G401 (cell line): Measurements from ENCODE around the gene GLRX2. TPM values are rescaled to one million over a fixed set of nuclear protein-coding genes. Genes with fewer than 3 reads are reported as not detected.

ENCODE experiments used
- DNase-seq: peaks from one replicate; pipeline ENCODE4 v3.0.0-alpha.2; 2015; ENCODE audit warnings: low spot score
- in situ Hi-C: cut with HindIII; loops from 2 replicates; pipeline ENCODE4 v1.10.0; 2016; ENCODE audit warnings: low sequenced_read_pairs, mixed read lengths
- total RNA-seq: library from RNA; depleted of rRNA; stranded (reverse); fragments of >200 nt; shearing (Covaris generic); gene quantifications from 2 replicates; pipeline ENCODE4 v1.2.3, GENCODE V29; 2014

Gene GLRX2
- total RNA-seq, 1 experiment from 2014 or later: 19.5 TPM

DNA sequence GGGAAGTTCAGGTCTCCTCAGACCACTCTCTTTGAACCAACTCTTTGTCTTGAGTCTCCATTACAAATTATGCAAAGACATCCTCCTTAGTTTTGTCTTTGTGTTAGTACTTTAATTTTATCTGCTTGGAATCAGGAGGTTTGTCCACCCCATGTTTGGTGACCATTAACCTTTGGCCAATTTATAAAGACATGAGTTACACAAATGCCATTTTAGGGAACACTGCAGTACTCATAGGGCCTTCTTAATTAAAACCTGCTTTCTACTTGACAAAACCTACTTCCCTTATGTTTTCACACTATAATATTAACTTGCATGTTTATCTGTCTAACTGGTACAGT, 8.7 kb upstream of the GLRX2 start:
- in situ Hi-C loops: no loop called here

DNA sequence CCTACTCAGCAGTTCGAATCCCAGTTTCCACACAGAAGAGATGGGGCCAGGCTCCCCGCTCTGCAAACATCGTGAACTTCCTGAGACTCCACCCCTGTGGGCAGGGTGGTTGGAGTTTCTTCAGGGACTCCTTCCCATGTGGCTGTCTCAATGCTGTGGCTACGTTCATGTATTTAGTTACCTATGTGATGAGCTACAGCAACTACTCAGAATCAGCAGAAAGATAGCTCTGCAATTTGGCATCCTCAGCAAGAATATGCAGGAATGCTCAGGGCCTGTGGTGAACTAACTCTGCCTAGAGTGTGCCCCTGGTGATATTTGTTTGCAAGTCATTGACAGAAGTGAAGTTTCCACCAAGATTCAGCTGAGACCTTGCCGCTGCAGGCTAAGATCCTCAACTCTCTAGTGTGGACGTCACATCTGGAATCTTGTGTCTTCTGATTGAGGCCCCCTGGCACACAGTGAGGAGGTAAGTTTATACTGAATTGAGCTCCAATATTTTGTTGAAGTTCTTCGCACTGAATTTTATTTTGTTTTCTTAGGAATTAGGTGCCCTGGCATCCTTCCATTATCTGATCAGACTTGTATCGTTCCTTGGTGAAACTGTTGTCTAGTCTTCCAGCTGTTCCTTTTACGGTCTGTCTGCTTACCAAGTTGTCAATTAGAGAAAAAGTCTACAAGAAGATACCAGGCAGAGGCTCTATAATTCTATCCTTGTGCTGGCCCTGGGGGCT, 8.2 kb upstream of the GLRX2 start:
- DNase-seq: no peak
- in situ Hi-C loops: no loop called here

More for the DNA sequence above, 8.7 kb upstream of the GLRX2 start:
- DNase-seq: no peak

DNA sequence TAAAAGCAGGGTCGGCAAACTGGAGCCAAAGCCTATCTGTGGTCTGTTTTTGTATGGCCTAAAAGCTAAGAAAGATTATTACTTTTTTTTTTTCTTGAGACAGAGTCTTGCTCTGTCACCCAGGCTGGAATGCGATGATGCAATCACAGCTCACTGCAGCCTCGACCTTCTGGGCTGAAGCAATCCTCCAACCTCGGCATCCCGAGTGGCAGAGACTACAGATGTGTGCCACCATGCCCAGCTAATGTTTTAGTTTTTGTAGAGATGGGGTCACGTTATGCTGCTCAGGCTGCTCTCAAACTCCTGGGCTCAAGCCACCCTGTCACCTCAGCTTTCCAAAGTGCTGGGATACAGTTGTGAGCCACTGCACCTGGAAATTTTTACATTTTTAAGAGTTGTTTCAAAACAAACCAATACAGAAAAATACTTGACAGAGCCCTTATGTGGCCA, 6.5 kb upstream of the GLRX2 start:
- DNase-seq: no peak

DNA sequence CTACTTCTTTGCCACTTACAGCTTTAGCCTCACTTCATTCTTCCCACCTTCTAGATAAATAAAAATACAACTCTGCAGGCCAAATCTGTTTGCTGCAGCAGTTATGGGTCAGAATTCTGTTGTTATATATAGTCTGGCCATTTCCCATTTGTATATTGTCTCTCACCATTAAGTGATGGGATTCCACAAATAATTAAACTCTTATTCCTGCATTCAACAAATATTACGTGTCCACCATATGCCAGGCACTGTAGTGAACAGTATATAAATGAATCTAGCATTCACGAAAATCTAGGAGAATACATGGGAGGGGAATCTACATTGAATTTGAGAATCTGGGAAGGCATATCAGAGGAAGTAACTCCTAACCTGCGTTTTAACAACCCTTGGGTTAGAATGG, 5.7 kb upstream of the GLRX2 start:
- DNase-seq: no peak
- in situ Hi-C loops: no loop called here

More for the DNA sequence above, 6.5 kb upstream of the GLRX2 start:
- in situ Hi-C loops: no loop called here

DNA sequence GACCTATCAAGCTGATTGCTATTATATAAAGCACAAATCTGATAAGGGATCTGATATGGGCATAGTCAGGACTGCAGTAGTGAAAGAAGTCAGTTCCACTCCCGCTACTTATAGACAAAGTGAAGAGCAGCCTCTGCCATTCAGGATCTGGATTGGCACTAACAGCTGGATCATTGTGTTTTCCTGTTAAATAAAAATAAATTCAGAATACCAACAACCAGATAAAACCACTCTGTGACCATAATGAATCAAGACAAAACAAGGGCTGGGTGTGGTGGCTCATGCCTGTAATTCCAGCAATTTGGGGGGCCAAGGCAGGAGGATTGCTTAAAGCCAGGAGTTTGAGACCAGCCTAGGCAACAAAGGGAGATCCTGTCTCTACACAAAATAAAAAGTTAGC, 5.0 kb upstream of the GLRX2 start:
- no peak for DNase-seq
- in situ Hi-C loops: no loop called here

DNA sequence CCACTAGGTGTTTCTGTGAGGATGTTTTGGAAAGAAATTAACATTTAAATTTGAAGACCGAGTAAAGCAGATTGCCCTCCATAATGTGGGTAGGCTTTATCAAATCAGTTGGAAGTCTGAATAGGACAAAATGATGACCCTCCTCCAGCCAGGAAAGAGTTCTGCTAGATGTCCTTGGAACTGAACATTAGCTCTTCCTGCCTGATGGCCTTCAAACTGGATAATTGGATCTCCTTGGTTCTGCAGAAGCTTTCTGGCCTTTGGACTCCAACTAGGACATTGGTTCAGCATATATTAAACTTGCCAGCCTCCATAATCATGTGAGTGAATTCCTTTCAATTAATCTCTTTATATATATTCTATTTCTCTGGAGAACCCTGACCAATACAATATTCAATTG, 4.4 kb upstream of the GLRX2 start:
- in situ Hi-C loops: no loop called here
- DNase-seq: no peak

DNA sequence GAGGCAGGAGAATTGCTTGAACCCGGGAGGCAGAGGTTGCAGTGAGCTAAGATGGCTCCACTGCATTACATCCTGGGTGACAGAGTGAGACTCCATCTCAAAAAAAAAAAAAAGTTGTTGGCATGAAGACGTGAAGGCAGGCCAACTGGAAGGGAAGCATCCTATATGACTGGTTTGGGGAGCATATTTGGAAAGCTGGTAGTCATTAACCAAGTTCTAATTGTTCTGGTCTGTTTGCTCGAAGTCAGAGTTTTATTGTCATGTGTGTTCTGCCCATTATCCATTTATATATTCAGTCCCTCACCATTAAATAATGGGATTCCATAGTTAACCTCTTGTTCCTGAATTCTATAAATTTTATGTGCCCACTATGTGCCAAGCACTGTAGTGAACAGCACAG, 3.3 kb upstream of the GLRX2 start:
- DNase-seq: no peak
- in situ Hi-C loops: no loop called here

DNA sequence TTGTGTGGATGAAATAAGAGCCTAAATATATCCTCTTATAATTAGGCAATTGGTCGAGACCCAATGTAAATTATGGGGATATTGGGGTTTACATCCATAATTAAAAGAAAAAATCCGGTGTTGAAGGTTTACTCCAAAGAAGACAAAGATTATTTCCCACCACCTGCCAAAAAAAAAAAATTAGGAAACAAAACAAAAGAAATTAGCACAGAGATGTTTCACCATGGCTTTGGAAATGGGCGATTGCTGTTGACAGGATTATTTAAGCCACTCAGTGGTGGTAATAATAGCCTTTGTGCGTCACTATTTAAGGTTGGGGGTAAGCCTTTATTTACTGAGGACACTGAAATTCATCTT, 585 bp upstream of the GLRX2 start:
- DNase-seq: peak; percentile 16
- in situ Hi-C loops: no loop called here

DNA sequence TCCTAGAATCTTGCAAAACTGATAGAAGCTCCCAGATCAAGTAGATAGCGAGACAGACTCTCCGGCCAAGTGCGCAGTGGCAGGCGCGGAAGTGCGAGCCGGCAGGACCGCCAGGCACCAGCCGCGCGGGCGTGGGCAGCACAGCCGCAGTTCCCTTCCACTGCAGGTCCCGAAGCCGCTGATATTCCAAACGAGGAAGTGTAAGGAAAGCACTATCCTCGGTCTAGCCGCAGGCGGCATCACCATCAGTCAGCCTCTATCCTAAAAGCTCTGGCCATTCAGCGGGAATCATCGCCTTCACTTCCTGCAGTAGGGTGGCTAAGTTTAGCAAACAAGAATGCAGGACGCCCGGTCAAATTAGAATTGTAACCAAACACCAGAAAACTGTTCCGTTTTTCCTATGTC, 710 bp downstream of the GLRX2 start:
- peak; percentile 64 for DNase-seq
- in situ Hi-C loops: no loop called here

DNA sequence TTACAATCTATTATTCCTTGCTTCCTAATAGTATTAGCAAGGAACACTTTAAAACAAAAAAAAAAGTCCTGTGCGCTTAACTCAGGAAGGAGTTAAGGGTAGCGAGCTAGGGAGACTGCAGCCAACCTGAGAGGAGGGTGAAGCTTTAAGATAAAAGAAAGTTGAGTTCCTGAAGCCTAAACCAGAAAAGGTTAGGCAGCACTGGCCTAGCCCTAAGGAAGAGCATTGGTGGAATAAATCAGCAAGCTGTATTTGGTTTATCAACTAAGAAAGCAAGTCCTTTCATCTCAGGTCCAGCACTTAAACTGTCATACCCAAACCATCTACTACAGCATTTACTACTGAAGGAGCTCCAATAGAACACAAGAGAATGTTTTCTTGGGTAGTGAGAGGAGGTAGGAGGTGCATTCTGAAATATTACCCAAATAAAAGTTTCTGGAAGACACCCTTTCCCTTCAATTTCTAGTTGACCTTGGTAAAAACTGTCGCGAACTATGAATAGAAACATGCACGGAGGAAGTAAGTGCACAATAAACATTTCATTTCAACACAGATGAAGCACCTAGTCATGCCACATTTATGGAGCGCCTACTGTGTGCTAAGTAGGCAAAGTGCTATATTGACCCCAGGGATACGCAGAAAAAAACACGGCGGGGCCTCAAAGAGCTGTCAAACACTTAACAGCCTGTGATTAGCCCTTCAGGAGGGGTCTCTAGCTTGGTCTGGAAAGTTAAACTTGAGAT, 1.3 kb downstream of the GLRX2 start:
- in situ Hi-C loops: no loop called here
- no peak for DNase-seq

DNA sequence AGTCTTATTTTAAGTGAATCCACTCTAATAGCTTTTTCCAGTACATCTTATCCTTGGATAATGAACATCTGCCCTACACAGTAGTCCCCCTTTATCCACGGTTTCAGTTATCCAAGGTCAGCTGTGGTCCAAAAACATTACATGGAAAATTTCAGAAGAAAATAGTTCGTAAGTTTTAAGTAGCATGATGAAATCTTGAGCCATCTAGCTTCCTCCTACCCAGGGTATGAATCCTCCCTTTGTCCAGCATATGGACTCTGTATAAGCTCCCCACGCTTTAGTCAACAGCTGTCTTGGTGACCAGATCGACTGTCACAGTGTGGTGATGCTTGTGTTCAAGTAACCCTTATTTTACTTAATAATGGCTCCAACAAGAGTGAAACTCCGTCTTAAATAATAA, 2.6 kb downstream of the GLRX2 start:
- no peak for DNase-seq
- in situ Hi-C loops: no loop called here

DNA sequence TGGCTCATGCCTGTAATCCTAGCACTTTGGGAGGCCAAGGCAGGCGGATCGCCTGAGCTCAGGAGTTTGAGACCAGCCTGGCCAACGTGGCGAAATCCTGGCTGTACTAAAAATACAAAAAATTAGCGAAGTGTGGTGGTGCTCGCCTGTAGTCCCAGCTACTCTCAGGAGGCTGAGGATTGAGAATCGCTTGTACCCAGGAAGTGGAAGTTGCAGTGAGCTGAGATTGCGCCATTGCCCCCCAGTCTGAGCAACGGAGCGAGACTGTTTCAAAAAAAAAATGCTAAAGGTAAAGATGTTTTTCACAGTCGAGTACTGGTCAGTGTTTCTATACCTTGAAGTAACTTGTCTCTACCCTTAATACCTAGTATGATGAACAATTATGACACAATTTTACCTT, 11.1 kb downstream of the GLRX2 start:
- in situ Hi-C loops: no loop called here

DNA sequence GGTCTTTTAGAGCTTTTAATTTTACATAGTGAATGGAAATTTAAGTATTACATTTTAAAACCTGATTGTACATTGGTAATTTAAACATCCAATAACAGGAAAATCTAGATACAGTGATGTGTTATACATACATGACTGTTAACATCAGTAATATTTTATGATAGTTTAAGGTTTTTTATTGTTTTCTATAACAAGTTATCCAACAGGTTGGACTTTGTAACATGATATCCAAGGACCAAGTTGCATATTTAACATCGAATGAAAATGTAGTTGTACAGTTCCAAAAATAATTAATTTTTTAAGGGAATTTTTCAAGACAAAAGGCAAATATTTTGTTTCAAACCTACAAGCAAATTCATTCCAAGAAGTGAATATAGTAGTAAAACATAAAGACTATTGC, 14.3 kb downstream of the GLRX2 start:
- in situ Hi-C loops: no loop called here
- DNase-seq: no peak

More for the DNA sequence above, 11.1 kb downstream of the GLRX2 start:
- DNase-seq: no peak

DNA sequence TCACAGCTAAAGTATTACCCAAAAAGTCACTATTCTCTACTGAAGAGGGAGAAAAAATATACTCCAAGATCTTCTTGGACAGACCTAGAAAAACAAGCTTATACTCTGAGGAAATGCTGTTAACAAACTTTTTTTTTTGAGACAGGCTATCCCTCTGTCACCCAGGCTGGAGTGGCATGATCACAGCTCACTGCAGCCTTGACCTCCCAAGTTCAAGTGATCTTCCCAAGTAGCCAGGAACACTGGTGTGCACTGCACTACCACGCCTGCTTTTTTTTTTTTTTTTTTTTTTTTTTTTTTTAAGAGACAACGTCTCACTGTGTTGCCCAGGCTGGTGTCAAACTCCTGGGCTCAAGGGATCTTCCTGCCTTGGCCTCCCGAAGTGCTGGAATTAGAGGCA, 17.3 kb downstream of the GLRX2 start:
- no peak for DNase-seq
- in situ Hi-C loops: no loop called here

DNA sequence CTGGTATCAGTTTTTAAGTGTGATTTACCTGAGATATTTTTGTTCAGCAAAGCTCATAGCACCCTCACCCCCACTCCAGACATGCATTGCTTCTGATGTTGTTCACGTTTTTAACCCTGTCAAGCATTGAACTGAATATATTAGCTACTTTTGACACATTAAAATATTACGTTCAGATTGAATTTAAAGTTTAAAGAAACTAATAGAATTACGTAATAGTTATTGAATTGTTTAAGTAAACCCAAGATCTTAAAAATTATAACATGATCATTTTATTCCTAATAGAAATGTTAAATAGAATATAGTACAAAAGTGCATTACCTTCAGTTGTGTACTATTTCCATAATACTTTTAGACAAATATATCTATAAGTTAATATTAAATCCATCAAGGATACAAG, 18.9 kb downstream of the GLRX2 start:
- in situ Hi-C loops: no loop called here
- no peak for DNase-seq

DNA sequence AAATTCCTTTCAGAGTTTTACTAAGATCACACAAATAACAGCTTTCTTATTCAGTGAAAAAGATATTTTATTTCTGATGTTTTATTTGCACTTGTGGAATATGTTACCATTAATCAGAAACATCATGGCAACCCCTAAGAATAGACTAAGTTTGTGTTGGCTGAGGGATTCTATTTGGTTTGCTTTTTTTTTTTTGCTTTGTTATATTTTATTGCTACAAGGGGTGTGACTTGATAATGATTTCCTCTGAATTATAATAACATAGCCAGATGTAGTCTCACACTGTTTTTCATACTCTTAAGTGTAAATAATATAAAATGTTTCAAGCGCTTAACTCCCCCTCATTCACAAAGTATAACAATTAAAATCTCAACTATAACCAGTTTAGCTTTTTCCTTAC, 20.0 kb downstream of the GLRX2 start:
- DNase-seq: no peak
- in situ Hi-C loops: no loop called here

DNA sequence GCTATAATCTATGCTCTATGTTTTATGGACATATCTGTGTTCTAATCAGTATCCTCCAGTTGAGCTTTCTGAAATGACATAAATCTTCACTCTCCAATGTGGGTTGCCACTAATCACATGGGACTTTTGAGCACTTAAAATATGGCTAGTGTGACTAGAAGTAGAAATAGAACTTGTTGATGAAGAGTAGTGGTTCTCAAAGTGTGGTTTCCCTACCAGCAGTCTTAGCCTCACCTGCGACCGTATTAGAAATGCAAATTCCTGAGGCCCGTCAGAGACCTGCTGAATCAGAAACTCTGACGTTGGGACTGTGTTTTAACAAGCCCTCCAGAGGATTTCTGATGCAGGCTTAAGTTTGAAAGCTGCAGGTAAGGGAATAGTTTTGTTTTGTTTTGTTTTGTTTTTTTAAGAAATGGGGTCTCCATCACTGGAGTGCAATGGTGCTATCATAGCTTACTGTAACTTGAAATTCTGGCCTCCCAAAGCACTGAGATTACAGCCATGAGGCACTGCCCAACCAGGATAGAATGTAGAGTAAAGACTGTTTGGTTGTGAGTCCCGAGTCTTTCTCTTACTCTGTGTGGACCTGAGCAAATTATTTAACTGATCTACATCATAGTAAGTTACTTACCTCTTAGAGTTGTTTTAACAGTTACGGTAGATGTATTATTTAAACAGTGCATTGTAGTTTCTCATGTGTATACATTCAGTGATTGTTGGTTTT, 21.7 kb downstream of the GLRX2 start:
- no peak for DNase-seq
- in situ Hi-C loops: no loop called here

DNA sequence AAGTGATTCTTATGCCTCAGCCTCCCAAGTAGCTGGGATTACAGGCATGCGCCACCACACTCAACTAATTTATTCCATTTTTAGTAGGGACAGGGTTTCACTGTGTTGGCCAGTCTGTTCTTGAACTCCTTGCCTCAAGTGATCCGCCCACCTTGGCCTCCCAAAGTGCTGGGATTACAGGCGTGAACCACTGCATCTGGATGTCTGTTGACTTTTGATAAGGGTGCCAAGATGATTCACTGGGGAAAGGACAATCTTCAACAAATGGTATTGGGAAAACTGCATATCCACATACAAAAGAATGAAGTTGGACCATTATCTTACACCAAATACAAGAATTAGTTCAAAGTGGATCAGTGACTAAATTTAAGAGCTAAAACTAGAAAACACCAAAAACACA, 26.0 kb downstream of the GLRX2 start:
- in situ Hi-C loops: no loop called here
- DNase-seq: no peak

DNA sequence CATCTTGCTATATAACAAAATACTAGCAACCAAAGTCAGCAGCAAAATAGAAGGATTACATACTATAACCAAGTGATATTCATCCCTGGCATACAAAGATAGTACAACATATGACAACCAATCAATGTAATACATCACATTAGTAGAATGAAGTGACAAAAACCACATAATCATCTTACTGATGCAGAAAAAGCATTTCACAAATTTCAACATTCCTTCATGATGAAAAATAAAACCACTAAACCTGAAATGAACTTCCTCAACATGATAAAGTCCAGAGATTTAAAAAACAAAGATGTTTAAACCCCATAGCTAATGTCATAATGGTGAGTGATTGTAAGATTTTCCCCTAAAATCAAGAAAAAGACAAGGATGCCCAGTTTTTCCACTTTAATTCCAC, 27.2 kb downstream of the GLRX2 start:
- DNase-seq: no peak
- in situ Hi-C loops: no loop called here

DNA sequence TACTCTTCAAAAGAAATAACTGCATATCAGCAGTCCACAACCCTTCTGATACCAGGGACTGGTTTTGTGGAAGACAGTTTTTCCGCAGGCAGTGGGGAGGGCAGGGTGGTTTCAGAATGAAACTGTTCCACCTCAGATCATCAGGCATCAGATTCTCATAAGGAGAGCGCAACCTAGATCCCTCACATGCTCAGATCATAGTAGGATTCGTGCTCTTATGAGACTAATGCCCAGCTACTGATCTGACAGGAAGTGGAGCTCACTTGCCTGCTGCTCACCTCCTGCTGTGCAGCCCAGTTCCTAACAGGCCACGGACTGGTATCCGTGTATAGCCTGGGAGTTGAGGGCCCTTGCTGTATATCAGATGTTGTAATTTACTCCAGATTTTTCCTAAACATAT, 34.3 kb downstream of the GLRX2 start:
- in situ Hi-C loops: no loop called here
- DNase-seq: peak; percentile 27
